ENCODE data around the gene ARSK.

GRCh38 chr5:95557841-95558240 is 2.9 kb downstream of the ARSK start:
- TF ChIP-seq GATA3 (IDR thresholded peaks at IDR 0.05; ENCODE audit: low read depth, low read length) (no peak), GATA2 (IDR thresholded peaks at IDR 0.05; ENCODE audit: low read depth, low read length) (no peak)

Data from SH-SY5Y (cell line).